ENCODE results near the gene TM4SF4.

DNA sequence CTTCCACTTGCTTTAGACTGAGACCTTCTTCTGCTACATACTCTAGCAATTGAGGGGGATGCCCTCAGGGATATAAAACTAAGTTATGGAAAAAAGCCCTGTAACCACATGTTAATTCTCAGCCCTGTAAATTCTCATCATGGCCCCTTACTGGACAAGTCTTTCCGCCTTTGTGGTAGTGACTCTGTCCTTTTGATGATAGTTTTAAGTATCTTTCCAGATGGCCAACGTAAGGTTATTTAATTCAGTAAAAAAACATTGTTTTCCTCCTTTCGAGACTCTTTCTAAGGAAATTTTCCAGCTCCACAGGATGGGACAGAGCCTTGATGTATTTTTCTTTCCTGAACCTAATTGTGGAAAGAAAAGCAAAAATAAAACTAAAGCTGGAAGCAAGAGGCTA is 25.3 kb upstream of the TM4SF4 start:
- TF ChIP-seq, protein P1, sequence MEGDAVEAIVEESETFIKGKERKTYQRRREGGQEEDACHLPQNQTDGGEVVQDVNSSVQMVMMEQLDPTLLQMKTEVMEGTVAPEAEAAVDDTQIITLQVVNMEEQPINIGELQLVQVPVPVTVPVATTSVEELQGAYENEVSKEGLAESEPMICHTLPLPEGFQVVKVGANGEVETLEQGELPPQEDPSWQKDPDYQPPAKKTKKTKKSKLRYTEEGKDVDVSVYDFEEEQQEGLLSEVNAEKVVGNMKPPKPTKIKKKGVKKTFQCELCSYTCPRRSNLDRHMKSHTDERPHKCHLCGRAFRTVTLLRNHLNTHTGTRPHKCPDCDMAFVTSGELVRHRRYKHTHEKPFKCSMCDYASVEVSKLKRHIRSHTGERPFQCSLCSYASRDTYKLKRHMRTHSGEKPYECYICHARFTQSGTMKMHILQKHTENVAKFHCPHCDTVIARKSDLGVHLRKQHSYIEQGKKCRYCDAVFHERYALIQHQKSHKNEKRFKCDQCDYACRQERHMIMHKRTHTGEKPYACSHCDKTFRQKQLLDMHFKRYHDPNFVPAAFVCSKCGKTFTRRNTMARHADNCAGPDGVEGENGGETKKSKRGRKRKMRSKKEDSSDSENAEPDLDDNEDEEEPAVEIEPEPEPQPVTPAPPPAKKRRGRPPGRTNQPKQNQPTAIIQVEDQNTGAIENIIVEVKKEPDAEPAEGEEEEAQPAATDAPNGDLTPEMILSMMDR (conservative IDR thresholded peaks at IDR 0.05) = no peak
- TF ChIP-seq ZFX (IDR thresholded peaks at IDR 0.05) = no peak

Measured in C4-2B (cell line).